ENCODE measurements around the gene KLF6.
"Not testable (repeated sequence)": the region's sequence is repeated elsewhere in the genome, so short reads cannot be mapped to it uniquely, and the experiment has no call there.

Gene KLF6

DNA sequence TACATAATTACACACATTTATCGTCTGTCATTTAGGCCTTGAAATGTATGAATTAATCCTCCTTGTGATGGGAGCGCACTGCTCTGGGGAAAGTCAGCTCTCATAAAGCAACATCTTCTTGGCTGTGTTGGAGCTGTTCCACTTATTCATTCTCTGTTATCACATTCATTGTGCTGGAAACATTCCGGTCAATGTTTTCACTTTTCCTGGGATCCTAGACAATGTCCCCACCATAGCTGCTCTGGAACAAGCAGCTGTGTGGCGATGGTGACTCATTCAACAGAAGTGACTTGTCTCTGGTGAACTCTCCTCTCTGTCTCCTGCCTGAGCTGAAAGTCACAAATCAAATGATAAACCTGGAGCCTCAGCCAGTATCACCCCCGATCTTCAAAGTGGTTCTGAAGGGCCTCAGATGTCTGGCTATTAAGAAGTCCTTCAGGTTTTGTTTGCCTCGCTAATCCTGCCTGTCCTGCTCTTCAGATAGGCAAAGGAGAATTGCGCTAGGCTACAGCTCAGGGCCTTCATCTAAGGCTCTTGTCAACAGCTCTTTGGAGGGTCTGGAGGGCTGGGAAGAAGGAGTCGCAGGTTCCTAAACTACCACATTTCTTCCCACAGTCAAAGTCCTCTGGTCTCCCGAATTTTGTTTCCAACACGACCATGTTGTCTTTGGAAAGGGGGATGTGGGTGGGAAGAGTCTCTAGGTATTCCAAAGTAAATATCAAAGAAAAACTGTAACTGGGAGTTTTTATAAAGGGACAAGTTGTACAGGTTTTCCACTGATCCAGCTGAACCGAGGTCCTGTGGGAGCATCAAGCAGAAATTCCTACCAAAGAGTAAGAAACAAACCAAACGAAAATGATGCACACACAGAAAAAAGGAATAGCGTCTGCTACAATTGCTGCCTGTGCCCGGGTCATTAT lies 29.3 kb downstream of the KLF6 start:
- no peak for DNase-seq

DNA sequence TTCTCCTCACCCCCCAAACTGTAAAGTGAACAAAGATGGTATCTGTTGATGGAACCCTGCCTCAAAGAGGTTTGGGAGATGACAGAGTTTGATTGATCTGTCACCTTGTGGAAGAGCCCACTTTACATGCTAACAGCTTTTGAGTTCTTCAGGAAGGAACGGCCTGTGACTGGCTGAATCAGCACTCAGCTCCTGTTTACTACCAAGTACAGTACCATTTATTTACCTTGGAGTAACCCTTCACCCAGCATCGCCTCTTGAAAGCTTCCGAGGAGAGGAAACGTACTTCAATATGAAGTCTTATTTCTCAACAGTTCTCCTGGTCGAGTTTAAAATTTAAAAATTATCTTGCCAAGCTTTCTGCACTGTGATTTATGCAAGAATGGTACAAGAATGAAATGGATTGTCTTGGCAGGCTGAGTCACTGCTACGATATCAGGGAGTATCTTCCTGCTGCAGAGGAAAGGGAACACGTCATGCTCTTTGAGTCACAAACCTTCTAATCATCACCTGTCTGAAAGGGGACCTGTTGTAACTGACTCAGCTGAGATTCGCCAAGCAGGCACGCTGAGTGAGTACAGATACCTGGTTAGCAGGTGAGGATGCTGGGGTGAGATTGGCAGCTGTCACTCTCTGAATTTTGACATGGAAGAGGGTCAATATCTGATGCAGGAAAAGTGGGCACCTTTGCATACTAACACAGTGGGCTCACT lies 30.1 kb downstream of the KLF6 start:
- DNase-seq: no peak

DNA sequence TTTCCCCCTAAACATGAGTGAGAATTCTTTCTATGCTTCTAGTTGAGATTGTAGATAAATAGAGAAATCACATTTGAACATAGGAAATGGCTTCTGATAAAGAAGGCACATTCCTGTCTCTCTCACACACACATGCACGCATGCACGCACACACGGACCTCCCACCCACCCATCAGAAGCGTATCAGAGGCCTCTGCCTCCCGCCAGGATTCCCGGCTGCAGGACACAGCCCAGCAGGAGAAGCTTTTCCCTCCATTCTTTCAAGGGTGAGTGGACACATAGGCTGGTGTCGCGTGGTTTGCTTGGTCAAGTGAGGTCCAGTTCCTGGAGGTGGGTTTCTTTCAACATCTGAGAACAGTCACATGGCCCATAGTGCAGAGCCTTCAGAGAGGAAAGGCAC lies 34.2 kb downstream of the KLF6 start:
- DNase-seq: no peak

DNA sequence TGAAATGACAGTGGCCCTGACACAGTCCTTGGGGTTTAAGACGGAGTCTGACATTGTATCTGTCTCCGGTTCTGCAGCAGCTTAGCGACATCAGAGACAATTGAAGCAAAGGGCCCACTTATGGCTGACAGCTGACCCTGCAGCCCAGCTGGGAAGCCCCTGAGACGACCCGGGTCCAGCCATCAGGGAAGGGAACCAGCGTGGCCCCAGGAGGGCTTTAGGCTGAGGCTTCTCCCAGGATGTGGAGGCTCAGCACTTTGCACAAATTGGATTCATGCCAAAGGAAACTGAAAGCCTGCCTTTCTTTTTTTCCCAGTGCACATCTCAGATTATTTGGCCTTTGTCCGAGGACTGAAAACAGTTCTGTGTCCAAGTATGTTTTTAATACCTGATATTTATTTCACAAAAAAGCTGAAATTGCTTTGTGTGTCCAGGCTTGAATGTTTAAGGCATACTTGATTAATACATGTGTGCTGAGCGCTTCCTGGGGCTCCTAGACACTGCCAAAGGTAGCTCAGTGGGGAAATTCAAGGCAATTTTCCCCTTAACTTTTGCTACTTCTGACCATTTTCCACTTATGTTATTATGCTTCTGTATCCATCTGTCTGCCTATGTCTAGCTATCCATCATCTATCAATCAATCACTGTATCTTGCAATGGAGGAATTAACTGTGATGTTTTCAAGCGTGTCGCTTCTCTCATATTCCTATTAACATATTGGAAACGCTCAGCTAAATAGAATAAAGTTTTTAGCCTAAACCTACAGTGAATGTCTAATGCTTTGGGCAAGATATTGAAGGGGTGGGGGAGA lies 34.8 kb downstream of the KLF6 start:
- DNase-seq: no peak

DNA sequence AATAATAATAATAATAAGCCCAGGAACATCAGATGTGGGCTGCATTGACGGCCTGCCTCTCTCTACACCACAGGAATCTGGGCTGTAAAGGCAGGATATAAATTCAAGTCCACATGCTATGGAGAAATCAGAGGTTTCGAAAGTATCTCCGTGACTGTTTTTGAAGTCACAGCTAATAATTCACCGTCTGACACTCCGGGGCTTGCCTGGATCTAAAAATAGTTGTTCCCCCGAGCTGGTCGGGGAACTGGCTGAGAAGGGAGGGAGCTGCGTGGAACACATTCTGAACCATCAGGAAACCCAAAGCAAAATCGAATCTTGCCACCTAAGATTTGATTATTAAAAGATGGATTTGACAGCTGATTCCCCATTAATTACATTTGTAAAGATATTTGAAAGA lies 35.4 kb downstream of the KLF6 start:
- no peak for DNase-seq

DNA sequence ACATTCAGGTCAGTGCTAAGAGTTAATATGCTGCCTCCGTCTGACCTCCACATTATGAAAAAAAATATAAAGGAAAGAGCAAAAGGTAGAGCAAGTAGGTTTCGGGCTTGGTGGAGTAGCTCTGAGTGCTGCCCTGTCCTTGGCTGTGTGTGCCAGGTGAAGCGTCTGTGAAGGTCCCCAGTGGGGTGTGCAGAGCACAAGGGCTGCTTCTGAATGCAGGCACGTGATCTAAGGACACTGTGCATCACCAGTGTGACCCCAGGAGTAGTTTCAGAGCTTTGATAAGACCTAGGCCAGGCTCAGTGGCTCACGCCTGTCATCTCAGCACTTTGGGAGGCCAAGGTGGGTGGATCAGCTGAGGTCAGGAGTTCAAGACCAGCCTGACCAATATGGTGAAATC lies 36.0 kb downstream of the KLF6 start:
- DNase-seq: no peak

DNA sequence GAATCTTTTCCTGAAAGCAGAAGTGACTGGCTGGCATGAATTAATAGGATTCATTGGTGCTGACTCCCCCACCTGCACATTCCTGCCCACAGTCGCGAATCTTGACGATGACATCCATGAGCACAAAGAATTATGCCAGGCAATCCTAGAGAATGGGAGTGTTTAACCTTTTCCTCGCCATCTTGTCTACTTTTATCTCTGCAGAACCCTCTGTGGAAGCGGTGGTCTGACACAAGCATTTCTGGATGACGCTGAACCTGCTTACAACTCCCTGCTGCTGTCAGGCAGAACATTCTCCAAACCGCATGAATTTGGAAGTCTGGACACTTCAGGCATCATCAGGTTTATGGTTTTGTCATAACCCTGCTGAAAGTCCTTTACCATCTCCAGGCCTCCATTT lies 36.5 kb downstream of the KLF6 start:
- DNase-seq: no peak

DNA sequence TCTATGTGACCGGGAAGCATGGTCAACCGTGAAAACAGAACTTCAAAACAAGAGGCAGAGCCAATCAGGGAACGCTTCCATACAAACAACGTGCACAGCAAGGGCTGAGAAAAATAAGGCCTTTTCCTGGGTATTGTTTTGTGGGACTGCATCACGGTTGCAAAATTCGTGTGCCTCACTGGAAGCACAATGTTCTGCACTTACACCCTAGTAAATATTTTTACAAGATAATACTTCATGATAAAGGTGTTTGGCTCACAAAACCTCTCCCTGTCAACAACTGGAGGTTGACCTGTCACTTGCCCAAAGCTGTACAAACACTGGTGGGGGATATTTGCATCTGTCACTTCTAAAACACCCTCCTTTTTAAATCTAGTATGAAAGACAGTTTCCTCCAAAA lies 37.0 kb downstream of the KLF6 start:
- DNase-seq: peak; percentile 25

DNA sequence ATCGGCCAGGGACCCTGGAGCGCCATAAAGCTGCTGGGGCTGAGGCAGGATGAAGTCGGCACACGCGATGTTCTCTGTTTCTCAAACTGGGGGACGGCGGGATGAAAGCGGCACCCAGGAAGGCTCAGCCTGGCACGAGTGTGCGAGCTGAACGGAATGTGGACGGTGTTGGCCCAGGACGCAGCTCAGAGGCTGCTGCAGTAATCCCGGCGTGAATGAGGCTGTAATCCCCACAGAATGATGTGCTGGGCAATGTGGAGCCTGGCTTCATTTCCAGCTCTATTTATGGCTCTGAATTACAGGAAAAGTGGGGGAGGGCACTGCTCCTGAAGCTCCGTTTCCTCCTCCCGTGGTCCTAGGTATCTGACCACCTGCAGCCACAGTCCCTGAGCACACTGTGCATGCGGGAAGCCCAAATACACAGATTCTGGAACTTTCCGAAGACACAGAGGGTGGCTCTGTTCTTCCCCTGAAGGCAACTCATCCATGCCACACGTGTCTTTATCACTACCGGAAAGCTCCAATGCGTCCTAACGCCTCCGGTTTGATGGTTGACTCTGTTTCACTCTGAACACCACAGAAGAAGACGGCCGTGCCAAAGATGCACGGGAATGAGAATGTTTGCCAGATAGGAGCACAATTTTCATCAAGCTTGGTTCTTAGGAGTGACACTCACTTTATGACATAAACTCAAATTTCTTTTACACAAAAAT lies 37.6 kb downstream of the KLF6 start:
- no peak for DNase-seq

DNA sequence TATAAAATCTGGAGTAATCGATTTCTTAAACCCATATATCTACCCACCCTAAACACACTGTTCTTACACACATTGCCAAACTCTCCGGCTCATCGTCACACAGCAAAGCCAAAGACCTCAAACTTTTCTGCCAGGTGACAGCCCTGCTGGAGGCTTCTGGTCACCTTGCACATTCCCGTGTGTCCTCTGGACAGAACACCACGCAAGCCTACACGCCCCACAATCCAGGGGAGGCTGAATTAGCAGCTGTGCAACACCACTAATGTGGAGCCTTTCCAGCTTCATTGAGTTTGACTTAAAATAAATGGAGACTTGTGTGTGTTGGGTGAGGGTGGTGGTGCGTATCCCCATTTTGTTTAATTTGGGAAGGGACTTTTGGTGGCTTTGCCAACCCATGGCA lies 38.4 kb downstream of the KLF6 start:
- DNase-seq: no peak

DNA sequence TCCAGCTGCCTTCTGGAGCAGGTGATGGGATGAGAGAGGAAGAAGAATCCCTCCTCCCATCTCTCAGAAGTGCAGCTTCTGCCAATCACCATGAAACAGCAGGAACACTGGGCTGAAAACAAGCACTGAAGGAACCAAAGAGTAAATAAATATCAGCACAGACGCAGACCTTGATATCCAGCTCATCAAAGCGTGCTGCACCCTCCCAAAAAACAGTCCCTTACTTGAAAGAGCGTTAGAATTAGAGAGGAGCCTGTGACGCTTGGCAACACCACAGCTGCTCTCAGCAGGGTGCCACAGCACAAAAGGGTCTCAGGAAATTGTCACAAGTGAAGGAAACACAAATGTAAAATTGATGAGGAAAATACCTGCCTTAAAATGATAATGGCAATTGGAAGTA lies 39.5 kb downstream of the KLF6 start:
- no peak for DNase-seq

DNA sequence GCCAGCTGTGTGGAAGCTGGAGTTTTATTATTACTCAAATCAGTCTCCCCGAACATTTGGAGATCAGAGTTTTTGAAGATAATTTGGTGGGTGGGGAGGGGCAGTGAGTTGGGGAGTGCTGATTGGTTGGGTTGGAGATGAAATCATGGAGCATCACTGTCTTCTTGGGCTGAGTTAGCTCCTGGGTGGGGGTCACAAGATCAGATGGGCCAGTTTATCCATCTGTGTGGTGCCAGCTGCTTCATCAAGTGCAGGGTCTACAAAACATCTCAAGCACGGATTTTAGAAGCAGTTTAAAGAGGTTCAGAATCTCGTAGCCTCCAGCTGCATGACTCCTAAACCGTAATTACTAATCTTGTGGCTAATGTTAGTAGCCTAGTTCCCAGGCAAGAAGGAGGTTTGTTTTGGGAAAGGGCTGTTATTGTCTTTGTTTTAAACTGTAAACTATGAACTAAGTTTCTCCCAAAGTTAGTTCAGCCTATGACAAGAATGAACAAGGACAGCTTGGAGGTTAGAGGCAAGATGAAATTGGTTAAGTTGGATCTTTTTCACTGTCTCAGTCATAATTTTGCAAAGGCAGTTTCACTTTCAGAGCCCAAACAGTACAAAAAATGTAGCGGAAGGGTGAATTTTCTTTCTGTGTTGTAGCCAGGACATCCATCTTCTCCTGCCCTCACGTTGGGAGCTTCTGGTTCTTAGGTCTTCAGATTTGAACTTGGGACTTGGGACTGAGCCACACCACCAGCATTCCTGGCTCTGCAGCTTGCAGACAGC lies 43.1 kb downstream of the KLF6 start:
- no peak for DNase-seq

DNA sequence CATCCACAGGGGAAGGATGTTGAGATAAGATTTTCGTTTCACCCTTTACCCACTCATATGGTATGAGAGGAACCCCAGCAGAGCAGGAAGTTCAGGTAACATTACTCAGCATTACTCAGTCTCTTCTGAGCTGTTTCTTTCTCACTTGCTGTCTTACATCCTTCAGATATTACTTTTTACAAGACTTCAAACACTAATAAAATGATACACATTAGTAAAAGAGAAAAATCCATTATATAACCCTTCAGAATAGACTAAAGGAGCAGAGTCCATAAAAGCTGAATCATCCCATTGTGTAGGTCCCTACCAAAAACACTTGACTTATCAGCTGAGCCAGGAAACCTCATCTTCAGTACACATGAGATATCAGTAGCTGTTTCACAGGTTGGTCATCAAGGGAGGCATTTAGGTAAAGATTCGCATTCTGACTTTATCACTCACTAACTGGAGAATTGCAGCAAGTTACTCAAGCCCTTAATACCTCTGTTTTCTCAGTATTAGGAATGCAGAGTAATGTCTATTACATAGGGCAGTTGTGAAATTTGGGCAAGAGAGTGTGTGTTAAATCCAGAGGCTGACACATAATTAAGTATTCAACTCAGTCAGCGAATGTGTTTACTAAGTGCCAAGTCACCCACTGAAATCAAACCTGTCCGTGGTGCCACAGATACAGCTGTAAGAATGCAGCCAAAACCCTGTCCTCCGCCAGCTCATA lies 44.7 kb downstream of the KLF6 start:
- DNase-seq: no peak

DNA sequence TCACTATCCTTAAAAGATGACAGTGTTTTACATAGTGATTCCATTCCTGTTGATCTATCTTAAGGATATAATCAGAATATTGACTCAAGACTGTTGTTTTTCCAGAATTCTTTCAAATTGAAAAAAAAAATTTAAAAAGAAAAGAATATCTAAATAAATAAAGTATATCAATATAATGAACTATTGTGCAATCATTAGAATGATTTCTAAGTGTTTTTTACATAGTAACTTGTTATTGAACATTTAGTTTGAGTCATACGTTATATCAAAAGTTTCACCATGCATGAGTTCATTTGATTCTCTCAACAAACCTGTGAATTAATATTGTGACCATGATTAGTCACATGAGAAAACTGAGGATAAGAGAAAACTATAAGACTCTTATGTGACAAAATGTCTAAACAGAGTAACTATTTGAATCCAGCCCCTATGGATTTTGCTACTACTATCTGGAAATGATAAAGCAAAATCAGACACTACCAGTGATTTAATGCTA lies 46.1 kb downstream of the KLF6 start:
- DNase-seq: no peak

DNA sequence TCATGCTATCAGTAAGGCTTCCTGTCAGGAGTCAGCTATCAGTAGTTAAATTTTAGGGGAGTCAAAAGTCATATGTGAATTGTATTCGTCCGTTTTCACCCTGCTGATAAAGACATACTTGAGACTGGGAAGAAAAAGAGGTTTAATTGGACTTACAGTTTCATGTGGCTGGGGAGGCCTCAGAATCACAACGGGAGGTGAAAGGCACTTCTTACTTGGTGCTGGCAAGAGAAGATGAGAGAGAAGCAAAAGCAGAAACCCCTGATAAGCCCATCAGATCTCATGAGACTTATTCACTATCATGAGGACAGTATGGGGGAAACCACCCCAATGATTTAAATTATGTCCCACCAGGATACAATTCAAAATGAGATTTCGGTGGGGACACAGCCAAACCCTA lies 47.1 kb downstream of the KLF6 start:
- DNase-seq: no peak

DNA sequence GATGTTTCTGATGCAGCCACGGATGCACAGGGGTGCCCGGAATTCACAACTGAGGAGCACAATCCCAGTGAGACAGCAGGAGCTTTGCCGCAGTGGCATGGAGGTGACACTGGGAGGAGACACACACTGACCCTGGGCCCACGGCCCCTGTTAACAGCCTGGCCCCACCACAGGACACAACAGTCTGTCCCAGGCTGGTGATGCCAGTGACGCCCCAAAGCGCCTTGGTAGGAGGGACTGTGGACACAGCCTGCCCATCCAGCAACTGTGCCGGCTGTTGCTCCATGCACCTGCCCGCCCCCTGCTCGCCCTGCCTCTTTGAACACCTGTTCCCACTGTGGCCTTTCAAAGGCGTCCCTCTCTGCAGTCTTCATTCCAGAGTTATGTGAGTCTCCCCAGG lies 49.8 kb downstream of the KLF6 start:
- DNase-seq: no peak

DNA sequence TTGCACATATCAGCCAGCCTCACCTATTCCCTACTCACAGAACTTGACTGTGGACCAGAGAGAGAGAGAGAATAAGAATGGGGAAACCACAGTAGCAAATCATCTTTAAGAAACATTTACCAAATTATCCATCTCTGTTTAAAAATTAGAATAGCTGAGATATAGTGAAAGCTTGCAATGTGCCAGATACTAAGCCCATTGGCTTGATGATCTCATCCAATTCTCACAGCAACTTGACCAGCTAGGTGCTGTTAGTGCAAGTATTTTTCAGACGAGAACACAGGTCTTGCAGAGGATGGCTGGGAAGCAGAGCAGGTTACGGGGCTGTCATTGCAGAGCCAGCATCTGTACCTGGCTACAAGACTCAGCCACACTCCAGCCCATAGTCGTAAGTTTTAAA lies 50.9 kb downstream of the KLF6 start:
- no peak for DNase-seq

DNA sequence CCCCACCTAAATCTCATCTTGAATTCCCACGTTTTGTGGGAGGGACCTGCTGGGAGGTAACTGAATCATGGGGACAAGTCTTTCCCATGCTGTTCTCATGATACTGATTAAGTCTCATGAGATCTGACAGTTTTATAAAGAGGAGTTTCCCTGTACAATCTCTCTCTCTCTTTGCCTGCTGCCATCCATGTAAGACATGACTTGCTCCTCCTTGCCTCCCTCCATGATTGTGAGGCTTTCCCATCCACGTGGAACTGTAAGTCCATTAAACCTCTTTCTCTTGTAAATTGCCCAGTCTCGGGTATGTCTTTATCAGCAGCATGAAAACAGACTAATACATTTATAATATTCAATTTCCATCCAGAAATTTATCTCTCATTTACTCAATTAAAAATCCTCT lies 52.8 kb downstream of the KLF6 start:
- DNase-seq: not testable (repeated sequence)

DNA sequence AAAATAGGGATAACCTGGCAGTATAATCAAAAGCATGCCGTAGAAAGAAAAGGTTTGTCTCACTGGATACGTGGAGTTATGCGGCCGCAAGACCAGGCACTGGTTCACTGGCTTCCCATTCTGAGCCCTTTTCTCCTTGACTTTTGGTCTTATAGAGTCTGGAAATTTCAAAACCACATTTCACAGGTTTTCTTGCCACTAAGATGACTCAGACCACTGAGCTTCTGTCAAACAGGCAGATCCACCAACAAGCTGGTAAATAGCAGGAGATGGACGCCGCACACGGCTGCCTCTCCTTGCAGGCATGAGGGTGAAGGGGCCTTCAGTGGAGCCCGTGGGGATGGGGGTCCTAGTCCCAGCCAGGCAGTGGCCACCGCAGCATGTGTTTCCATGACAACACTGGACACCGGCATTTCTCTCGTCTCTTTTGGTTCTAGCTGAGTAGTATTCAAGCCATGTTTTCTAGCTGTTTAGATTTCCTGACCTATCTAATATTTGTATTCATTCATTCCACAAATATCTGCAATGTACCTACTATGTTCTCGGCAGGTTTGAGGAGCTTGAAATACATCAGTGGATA lies 55.5 kb downstream of the KLF6 start:
- no peak for DNase-seq

DNA sequence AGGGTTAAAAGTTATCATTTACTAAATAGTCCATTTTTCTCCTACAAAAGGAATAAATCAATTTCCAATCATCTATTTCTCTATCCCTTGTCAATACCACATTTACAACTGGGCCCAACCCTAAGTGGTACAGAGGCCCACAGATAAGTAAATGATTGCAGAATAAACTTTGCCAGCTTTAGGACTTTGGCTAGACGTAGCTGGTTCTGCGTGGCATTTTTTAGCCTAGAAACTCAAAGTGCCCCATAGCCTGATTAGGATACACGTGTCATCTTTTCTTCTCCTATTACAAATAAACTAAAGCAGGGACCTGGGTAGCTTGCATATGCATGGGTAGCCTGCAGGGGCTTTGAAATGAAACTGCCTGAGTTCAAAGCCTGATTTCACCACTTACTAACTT lies 56.4 kb downstream of the KLF6 start:
- no peak for DNase-seq

DNA sequence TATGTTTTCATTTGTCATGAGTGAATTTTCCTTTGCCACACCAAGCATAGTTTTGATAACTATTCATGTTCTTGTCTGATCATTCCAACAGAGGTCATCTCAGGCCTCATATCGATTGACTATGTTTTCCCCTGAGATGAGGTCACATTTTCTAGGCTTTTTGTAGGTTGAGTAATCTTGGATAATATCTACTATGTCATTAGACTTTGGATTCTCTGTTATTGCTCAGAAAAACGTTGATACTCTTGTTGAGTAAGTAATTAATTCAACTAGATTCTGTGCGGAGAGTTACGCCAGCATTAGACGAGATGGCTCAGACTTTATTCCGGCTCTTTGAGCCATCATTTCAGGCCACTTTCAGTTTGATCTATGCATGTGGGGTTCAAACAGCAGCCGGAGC lies 57.7 kb downstream of the KLF6 start:
- no peak for DNase-seq

Data from NCI-H774 (cell line).